ENCODE measurements around the gene IRAK1. TPM values are rescaled to one million over a fixed set of nuclear protein-coding genes. Genes with fewer than 3 reads are reported as not detected.

IRAK1 gene
- total and polyA plus RNA-seq, 2 of the 8 experiments (the other 6 are each of a cell fraction or from before 2014, with no cell fraction given), result 26.6 to 41.7 TPM

DNA sequence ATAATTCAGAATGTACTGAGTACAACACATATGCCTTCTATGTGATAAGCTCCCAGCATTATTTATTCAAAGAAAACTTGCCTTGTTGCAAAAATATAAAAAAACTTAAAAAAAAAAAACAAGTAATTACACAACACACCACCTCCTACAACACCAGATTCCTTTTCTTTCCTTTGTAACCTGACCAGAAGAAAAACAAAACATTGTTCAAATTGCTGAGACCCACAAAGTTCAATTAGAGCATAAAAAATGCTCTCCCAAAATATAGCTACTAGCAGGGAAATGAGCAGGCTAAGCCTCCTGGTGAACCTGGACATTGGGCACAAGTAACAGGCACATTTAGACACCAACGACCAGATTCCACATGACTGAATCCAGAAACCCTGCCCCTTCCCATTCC, 39.5 kb upstream of the IRAK1 start:
- Histone ChIP-seq H2BK5ac (ENCODE audit: low read depth, low read length) (no peak overlapping the region), H3K14ac (ENCODE audit: insufficient read length) (no peak overlapping the region), H3K9me3 (ENCODE audit: insufficient read depth in 2 of 2, low read depth in 1 of 2, low read length in 1 of 2) (no peaks in the 10 kb centered on the region), H3K18ac (ENCODE audit: extremely low read depth, low read length) (no peak overlapping the region), H3K79me1 (ENCODE audit: low read depth, low read length) (peaks cover 4% of the 10 kb centered on the region; the same call in 1 of the 2 replicates), H3K4me1 (replicated peaks in 1 of 4; ENCODE audit: control insufficient read depth in 3 of 4, insufficient read depth in 4 of 4, low read length in 3 of 4) (no peaks in the 10 kb centered on the region), H2BK20ac (ENCODE audit: low read length) (no peak overlapping the region), H3K36me3 (ENCODE audit: control insufficient read depth in 2 of 4, insufficient read depth in 4 of 4, low read length in 3 of 4) (no peaks in the 10 kb centered on the region; a peak in 3 of 8 replicates), H4K20me1 (replicated peaks in 1 of 2; ENCODE audit: control insufficient read depth in 1 of 2, insufficient read depth in 2 of 2, low read length in 2 of 2) (peaks cover 3 to 9% of the 10 kb centered on the region in 2 experiments), H3K79me2 (ENCODE audit: control insufficient read depth in 1 of 2, insufficient read depth in 2 of 2, low read length in 2 of 2) (peaks cover 0 to 42% of the 10 kb centered on the region in 2 experiments; a peak in 2 of 4 replicates), H3K23ac (ENCODE audit: insufficient read length) (no peak overlapping the region), H4K8ac (ENCODE audit: extremely low read depth, insufficient read depth, low read length) (no peak overlapping the region), H2BK120ac (replicated peaks; ENCODE audit: low read depth, low read length) (no peak overlapping the region), H3K56ac (replicated peaks; ENCODE audit: insufficient read length, low read depth, low read length) (no peak overlapping the region), H2BK12ac (ENCODE audit: low read depth, low read length) (no peak overlapping the region), H3K4me3 (ENCODE audit: extremely low read depth in 1 of 4, insufficient read depth in 2 of 4, low read depth in 3 of 4, low read length in 4 of 4) (no peak overlapping the region), H3K23me2 (ENCODE audit: low read depth, low read length) (no peaks in the 10 kb centered on the region), H3K4me2 (ENCODE audit: insufficient read depth in 1 of 2, low read depth in 2 of 2, low read length in 2 of 2) (no peak overlapping the region), H2AK5ac (ENCODE audit: low read depth, low read length) (no peak overlapping the region), H3K27ac (ENCODE audit: low read depth, low read length) (no peak overlapping the region), H2AFZ (ENCODE audit: low read length) (no peak overlapping the region), H2BK15ac (ENCODE audit: low read length) (no peak overlapping the region), H4K91ac (replicated peaks; ENCODE audit: insufficient read length, low read length) (no peak overlapping the region), H3K9ac (replicated peaks in 1 of 4; ENCODE audit: extremely low read depth in 1 of 4, low read depth in 3 of 4, low read length in 3 of 4) (no peak overlapping the region), H4K5ac (ENCODE audit: insufficient read length, low read depth, low read length) (no peak overlapping the region), H3K4ac (replicated peaks; ENCODE audit: insufficient read length, low read depth, low read length) (no peak overlapping the region), H3K27me3 (replicated peaks in 1 of 4; ENCODE audit: control insufficient read depth in 3 of 4, extremely low read depth in 1 of 4, insufficient read depth in 3 of 4, low read length in 3 of 4) (no peaks in the 10 kb centered on the region)
- DNase-seq (ENCODE audit: low read depth in 1 of 2, low spot score in 2 of 2) (no peak), FAIRE-seq (no peak)
- CTCF ChIA-PET (ENCODE audit: partially characterized antibody), result interaction anchor here (1.3 kb wide), 1 partner anchor 45 kb away, joined by 3 read pairs; no protein-coding TSS in a partner anchor
- WGBS, 2 experiments (ENCODE audit: extremely low coverage in 1 of 2, insufficient coverage in 1 of 2, insufficient read length in 1 of 2, insufficient replicate concordance in 2 of 2, low coverage in 1 of 2, low lambda C conversion rate in 2 of 2, missing lambda C conversion rate in 1 of 2), result 91% methylated on average over 1 of the region's 1 CpG; no CpG with 5 or more reads in 1 of the 2 experiments
- POLR2A ChIA-PET (ENCODE audit: partially characterized antibody), result no interaction called here
- no peak for TF ChIP-seq ZNF274 (IDR thresholded peaks at IDR 0.05; ENCODE audit: borderline replicate concordance, extremely low read depth, low read length)
- no peak for TF ChIP-seq KDM5A (IDR thresholded peaks at IDR 0.05; ENCODE audit: low read length)
- no peak for TF ChIP-seq TAF1 (IDR thresholded peaks at IDR 0.05; ENCODE audit: low read depth, low read length)
- TF ChIP-seq SP4 (IDR thresholded peaks at IDR 0.05; ENCODE audit: low read length), result no peak
- no peak for TF ChIP-seq GABPA (IDR thresholded peaks at IDR 0.05; ENCODE audit: borderline replicate concordance, insufficient read depth, low read length)
- no peak for TF ChIP-seq KDM1A (IDR thresholded peaks at IDR 0.05; ENCODE audit: borderline replicate concordance, low read length)
- no peak for TF ChIP-seq JUND (IDR thresholded peaks at IDR 0.05; ENCODE audit: low read length)
- TF ChIP-seq SIRT6 (IDR thresholded peaks at IDR 0.05; ENCODE audit: low read length), result no peak
- TF ChIP-seq, protein P1, sequence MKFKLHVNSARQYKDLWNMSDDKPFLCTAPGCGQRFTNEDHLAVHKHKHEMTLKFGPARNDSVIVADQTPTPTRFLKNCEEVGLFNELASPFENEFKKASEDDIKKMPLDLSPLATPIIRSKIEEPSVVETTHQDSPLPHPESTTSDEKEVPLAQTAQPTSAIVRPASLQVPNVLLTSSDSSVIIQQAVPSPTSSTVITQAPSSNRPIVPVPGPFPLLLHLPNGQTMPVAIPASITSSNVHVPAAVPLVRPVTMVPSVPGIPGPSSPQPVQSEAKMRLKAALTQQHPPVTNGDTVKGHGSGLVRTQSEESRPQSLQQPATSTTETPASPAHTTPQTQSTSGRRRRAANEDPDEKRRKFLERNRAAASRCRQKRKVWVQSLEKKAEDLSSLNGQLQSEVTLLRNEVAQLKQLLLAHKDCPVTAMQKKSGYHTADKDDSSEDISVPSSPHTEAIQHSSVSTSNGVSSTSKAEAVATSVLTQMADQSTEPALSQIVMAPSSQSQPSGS (IDR thresholded peaks at IDR 0.05; ENCODE audit: low read length), result no peak
- TF ChIP-seq, protein P2, sequence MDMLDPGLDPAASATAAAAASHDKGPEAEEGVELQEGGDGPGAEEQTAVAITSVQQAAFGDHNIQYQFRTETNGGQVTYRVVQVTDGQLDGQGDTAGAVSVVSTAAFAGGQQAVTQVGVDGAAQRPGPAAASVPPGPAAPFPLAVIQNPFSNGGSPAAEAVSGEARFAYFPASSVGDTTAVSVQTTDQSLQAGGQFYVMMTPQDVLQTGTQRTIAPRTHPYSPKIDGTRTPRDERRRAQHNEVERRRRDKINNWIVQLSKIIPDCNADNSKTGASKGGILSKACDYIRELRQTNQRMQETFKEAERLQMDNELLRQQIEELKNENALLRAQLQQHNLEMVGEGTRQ (IDR thresholded peaks at IDR 0.05; ENCODE audit: low read length), result no peak
- no peak for TF ChIP-seq TBP (IDR thresholded peaks at IDR 0.05; ENCODE audit: low read depth, low read length)
